Sigmoid colon (tissue), 4 donors: ENCODE measurements around the gene GPC1.

ENCODE experiments used
- POLR2A ChIP-seq, 2 donors: fragments of 450-650 bp; IDR thresholded peaks; one replicate each; pipeline ENCODE4 v1.6.1; 2016; ENCODE audit warnings: antibody characterized with exemption in 2 of 2, mild to moderate bottlenecking in 2 of 2, moderate library complexity in 2 of 2
- POLR2AphosphoS5 ChIP-seq, 4 donors: sonication (generic); formaldehyde crosslinking; IDR thresholded peaks; one replicate each; pipeline ENCODE4 v1.6.1; 2017; ENCODE audit warnings: antibody characterized with exemption in 4 of 4
- TF ChIP-seq, protein P1 (sequence below), 4 experiments: fragments of 450-650 bp in 3 of 4; fragments of 200-600 bp in 1 of 4; IDR thresholded peaks; one replicate each; pipeline ENCODE4 v1.5.1; 2016 to 2019; ENCODE audit warnings: antibody characterized with exemption in 4 of 4, mild to moderate bottlenecking in 3 of 4, moderate library complexity in 2 of 4

DNA sequence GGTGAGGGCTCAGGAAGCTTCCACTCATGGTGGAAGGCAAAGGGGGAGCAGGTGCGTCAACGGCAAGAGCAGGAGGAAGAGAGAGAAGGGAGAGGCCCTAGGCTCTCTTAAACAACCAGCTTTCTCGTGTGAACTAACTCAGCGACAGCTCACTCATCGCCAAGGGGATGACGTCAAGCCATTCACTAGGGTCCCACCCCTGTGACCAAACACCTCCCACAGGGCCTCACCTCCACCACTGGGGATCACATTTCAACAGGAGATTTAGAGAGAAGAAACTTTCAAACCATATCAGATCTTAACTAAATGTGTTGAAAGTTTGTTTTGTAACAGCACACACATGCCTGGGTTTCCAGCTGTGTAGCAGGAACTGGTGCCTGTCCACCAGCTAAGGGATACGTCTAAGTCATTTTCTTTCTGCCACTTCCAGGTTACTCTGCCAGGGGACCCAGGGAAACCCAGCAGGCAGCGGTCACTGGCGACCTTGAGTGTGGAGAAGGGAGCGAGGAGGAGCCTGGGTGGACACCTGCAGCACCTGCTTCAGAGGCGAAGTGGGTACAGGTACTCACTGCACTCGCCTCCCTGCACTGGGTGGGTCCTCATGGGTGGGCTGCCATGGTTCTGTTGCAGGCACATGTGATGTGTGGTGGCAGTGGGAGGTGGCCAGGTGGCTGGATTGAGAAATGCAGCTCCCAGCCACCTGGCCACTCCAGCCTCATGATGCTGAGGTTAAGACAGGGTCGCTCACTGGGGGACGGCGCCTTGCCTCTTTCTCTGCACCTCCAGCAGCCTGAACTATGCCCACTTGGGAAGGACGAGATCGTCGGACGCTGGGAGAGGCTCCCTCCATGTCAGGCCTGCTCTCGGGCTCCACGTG lies 8.4 kb upstream of the GPC1 start:
- TF ChIP-seq, protein P1, sequence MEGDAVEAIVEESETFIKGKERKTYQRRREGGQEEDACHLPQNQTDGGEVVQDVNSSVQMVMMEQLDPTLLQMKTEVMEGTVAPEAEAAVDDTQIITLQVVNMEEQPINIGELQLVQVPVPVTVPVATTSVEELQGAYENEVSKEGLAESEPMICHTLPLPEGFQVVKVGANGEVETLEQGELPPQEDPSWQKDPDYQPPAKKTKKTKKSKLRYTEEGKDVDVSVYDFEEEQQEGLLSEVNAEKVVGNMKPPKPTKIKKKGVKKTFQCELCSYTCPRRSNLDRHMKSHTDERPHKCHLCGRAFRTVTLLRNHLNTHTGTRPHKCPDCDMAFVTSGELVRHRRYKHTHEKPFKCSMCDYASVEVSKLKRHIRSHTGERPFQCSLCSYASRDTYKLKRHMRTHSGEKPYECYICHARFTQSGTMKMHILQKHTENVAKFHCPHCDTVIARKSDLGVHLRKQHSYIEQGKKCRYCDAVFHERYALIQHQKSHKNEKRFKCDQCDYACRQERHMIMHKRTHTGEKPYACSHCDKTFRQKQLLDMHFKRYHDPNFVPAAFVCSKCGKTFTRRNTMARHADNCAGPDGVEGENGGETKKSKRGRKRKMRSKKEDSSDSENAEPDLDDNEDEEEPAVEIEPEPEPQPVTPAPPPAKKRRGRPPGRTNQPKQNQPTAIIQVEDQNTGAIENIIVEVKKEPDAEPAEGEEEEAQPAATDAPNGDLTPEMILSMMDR (IDR thresholded peaks at IDR 0.05): no peak
- TF ChIP-seq POLR2A (IDR thresholded peaks at IDR 0.05) (no peak), POLR2AphosphoS5 (IDR thresholded peaks at IDR 0.05) (no peak)
